ENCODE data around the gene PTGR3.

The PTGR3 gene

DNA sequence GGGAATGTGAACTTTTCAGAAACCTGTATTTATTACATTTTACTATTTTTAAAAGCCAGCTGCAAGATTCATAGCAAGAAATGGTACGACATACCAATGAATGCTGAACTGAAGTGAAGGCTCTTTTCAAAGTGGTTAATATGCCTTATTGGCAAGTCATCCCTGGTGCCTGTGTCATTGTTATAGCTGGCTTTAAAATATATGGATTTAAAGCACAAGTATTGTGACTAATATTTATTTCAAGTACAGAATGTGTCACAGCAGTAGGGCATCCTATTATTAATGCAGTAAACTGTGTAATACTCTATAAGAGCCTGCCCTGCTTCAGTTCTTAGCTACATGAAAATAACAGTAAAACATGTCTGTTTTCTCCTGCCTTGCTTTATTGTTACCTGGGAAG lies 12.5 kb upstream of the PTGR3 start:
- no peak overlapping the region for H3K4me3 ChIP-seq (ENCODE audit: low read depth, low read length)
- no peaks in the 10 kb centered on the region for H3K4me1 ChIP-seq (ENCODE audit: control insufficient read depth, insufficient read depth, low read length)
- H3K9ac ChIP-seq (ENCODE audit: low read depth, low read length): no peak overlapping the region
- H3K9me3 ChIP-seq (ENCODE audit: control insufficient read depth, insufficient read depth, low read length): no peaks in the 10 kb centered on the region
- no peaks in the 10 kb centered on the region for H3K36me3 ChIP-seq (ENCODE audit: control insufficient read depth, insufficient read depth, low read length)
- H3K27me3 ChIP-seq (ENCODE audit: control insufficient read depth, insufficient read depth, low read length): no peaks in the 10 kb centered on the region
- no peak overlapping the region for H3K27ac ChIP-seq (ENCODE audit: low read depth, low read length)

DNA sequence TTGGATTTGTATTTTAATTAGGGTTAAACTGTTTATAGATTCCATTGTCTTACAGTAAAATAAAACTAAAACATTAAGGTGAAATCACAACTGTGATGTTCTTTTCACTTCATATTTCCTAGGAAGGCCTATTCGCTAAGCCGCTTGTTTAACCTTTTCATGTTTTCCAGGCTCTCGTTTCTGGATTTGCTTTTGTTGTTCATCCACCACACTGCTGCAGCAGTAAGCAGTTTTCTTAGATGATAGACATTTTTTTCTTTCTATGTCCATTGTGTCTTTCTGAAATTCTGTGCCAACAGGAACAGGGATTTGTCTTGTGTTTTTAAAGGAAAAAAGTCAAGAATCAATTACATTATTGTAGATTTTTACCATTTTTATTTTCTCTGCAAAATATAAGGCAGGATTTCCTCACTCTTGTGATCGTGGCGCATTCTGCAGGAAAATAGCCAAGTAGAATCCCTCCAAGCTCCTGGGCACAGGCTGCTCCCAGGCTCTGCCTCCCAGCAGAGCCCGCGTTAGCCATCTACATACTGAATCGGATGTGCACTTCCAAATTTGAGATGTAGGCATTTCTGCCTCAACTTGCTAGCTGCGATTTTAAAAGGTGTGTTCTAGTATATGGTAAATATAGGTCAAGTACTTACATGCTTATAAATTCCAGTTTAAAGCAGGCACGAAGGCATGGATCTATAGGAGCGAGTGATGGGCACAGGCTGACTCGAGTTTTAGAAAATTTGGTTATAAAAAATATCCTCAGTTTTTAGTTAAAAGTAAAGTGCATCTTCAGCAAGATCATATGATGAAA lies 11.8 kb upstream of the PTGR3 start:
- Histone ChIP-seq H3K4me1 (ENCODE audit: control insufficient read depth, insufficient read depth, low read length) (no peaks in the 10 kb centered on the region), H3K27ac (ENCODE audit: low read depth, low read length) (no peak overlapping the region), H3K9me3 (ENCODE audit: control insufficient read depth, insufficient read depth, low read length) (no peaks in the 10 kb centered on the region), H3K36me3 (ENCODE audit: control insufficient read depth, insufficient read depth, low read length) (no peaks in the 10 kb centered on the region), H3K9ac (ENCODE audit: low read depth, low read length) (no peak overlapping the region), H3K4me3 (ENCODE audit: low read depth, low read length) (no peak overlapping the region), H3K27me3 (ENCODE audit: control insufficient read depth, insufficient read depth, low read length) (no peaks in the 10 kb centered on the region)

DNA sequence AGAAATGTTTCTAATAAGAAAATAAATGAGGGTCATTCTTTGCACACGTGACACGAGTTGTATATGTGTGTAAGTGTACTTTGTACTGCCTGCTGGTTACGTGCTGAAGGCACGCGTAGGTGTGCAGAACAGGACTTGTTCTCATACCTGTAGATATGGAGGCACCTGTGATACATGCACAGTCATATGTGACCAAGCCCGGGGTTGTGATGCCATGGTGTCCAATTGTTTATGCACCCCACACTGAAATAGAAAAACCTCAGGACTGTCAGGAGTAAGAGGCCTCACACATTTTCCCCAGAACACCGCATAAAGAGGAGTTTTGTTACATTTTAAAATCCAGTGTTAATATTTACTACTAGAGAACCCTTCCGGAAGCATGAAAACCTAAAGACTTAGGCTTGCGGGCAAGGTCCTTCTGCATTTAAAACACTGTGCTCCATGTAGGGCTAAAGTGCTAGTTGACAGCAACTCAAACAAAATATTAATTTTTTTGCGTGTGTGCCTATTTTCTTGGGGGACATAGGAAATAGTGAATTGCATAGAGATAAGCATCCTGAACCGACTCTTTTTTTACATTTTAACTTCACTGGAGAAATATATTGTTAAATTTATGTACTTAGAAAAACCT lies 10.9 kb upstream of the PTGR3 start:
- Histone ChIP-seq H3K27me3 (ENCODE audit: control insufficient read depth, insufficient read depth, low read length) (peaks cover 2% of the 10 kb centered on the region; the same call in 1 of the 2 replicates), H3K36me3 (ENCODE audit: control insufficient read depth, insufficient read depth, low read length) (no peaks in the 10 kb centered on the region), H3K9ac (ENCODE audit: low read depth, low read length) (no peak overlapping the region), H3K4me3 (ENCODE audit: low read depth, low read length) (no peak overlapping the region), H3K27ac (ENCODE audit: low read depth, low read length) (no peak overlapping the region), H3K9me3 (ENCODE audit: control insufficient read depth, insufficient read depth, low read length) (no peaks in the 10 kb centered on the region), H3K4me1 (ENCODE audit: control insufficient read depth, insufficient read depth, low read length) (no peaks in the 10 kb centered on the region)

DNA sequence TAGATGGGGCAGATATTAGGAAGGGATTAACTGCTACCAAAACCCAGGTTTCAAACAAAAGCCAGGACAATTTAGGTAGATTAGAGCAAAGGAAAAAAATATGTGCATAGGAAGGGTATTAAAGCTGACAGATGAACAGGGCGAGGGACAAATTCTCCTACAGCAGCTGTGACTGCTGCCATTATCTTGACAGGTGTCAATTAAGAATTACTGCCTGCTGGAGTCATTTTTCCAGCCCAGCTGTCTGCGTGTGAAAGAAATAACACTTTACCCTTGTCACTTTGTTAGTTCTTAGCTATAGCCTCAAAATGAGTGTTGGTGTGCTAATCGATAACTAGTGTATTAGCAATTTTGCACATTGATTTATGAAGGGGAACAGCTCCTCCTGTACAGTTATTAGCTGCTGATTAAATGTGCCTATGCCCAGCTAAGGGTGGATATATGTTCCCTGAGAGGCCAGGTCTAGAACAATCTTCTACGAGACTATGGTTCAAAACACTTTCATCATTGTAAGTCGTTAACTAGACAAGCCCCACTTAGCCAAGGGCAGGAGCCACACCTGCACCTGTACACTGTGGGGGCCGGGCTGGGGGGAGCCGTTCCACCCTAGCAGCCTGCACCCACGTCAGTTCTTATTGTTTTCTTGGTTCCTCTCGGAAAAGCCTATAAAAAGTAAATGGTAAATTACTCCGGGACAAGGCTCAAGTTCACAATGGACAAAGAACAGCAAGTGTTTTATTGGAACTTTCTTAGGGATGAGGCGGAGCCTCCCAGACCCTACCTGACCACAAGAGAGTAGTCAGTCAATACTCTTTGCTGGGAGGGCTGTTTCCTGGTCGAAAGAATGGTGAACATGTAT lies 9.4 kb upstream of the PTGR3 start:
- H3K9me3 ChIP-seq (ENCODE audit: control insufficient read depth, insufficient read depth, low read length): no peaks in the 10 kb centered on the region
- H3K27me3 ChIP-seq (ENCODE audit: control insufficient read depth, insufficient read depth, low read length): peaks cover 18% of the 10 kb centered on the region
- H3K9ac ChIP-seq (ENCODE audit: low read depth, low read length): no peak overlapping the region
- no peaks in the 10 kb centered on the region for H3K36me3 ChIP-seq (ENCODE audit: control insufficient read depth, insufficient read depth, low read length)
- no peaks in the 10 kb centered on the region for H3K4me1 ChIP-seq (ENCODE audit: control insufficient read depth, insufficient read depth, low read length)
- no peak overlapping the region for H3K27ac ChIP-seq (ENCODE audit: low read depth, low read length)
- no peak overlapping the region for H3K4me3 ChIP-seq (ENCODE audit: low read depth, low read length)

GRCh38 chr18:75216911-75217689 lies 8.2 kb upstream of the PTGR3 start:
- Histone ChIP-seq H3K4me3 (ENCODE audit: low read depth, low read length) (no peak overlapping the region), H3K27me3 (ENCODE audit: control insufficient read depth, insufficient read depth, low read length) (peaks cover 30% of the 10 kb centered on the region), H3K36me3 (ENCODE audit: control insufficient read depth, insufficient read depth, low read length) (no peaks in the 10 kb centered on the region), H3K4me1 (ENCODE audit: control insufficient read depth, insufficient read depth, low read length) (no peaks in the 10 kb centered on the region), H3K27ac (ENCODE audit: low read depth, low read length) (no peak overlapping the region), H3K9ac (ENCODE audit: low read depth, low read length) (no peak overlapping the region), H3K9me3 (ENCODE audit: control insufficient read depth, insufficient read depth, low read length) (no peaks in the 10 kb centered on the region)

- Histone ChIP-seq H3K36me3 (ENCODE audit: control insufficient read depth, insufficient read depth, low read length) (no peaks in the 10 kb centered on the region), H3K27me3 (ENCODE audit: control insufficient read depth, insufficient read depth, low read length) (peaks cover 34% of the 10 kb centered on the region), H3K4me1 (ENCODE audit: control insufficient read depth, insufficient read depth, low read length) (no peaks in the 10 kb centered on the region), H3K9ac (ENCODE audit: low read depth, low read length) (no peak overlapping the region), H3K4me3 (ENCODE audit: low read depth, low read length) (no peak overlapping the region), H3K9me3 (ENCODE audit: control insufficient read depth, insufficient read depth, low read length) (no peaks in the 10 kb centered on the region), H3K27ac (ENCODE audit: low read depth, low read length) (no peak overlapping the region)
Observed at GRCh38 chr18:75216212-75216910, 7.4 kb upstream of the PTGR3 start.

GRCh38 chr18:75215663-75216062 lies 6.7 kb upstream of the PTGR3 start:
- H3K27me3 ChIP-seq (ENCODE audit: control insufficient read depth, insufficient read depth, low read length): peaks cover 41% of the 10 kb centered on the region
- H3K36me3 ChIP-seq (ENCODE audit: control insufficient read depth, insufficient read depth, low read length): no peaks in the 10 kb centered on the region
- no peak overlapping the region for H3K27ac ChIP-seq (ENCODE audit: low read depth, low read length)
- H3K9ac ChIP-seq (ENCODE audit: low read depth, low read length): no peak overlapping the region
- no peak overlapping the region for H3K4me3 ChIP-seq (ENCODE audit: low read depth, low read length)
- H3K4me1 ChIP-seq (ENCODE audit: control insufficient read depth, insufficient read depth, low read length): no peaks in the 10 kb centered on the region
- no peaks in the 10 kb centered on the region for H3K9me3 ChIP-seq (ENCODE audit: control insufficient read depth, insufficient read depth, low read length)

- no peak overlapping the region for H3K27ac ChIP-seq (ENCODE audit: low read depth, low read length)
- H3K36me3 ChIP-seq (ENCODE audit: control insufficient read depth, insufficient read depth, low read length): no peaks in the 10 kb centered on the region
- no peaks in the 10 kb centered on the region for H3K9me3 ChIP-seq (ENCODE audit: control insufficient read depth, insufficient read depth, low read length)
- H3K4me3 ChIP-seq (ENCODE audit: low read depth, low read length): no peak overlapping the region
- 0 out of 2 replicates have a peak, but pooled peaks cover 4% of the 10 kb centered on the region for H3K4me1 ChIP-seq (ENCODE audit: control insufficient read depth, insufficient read depth, low read length)
- H3K9ac ChIP-seq (ENCODE audit: low read depth, low read length): no peak overlapping the region
- H3K27me3 ChIP-seq (ENCODE audit: control insufficient read depth, insufficient read depth, low read length): peaks cover 48% of the 10 kb centered on the region
Observed at GRCh38 chr18:75214766-75215510, 6.0 kb upstream of the PTGR3 start.

- no peak overlapping the region for H3K4me3 ChIP-seq (ENCODE audit: low read depth, low read length)
- no peak overlapping the region for H3K9ac ChIP-seq (ENCODE audit: low read depth, low read length)
- 0 out of 2 replicates have a peak, but pooled peaks cover 4% of the 10 kb centered on the region for H3K4me1 ChIP-seq (ENCODE audit: control insufficient read depth, insufficient read depth, low read length)
- no peaks in the 10 kb centered on the region for H3K36me3 ChIP-seq (ENCODE audit: control insufficient read depth, insufficient read depth, low read length)
- H3K9me3 ChIP-seq (ENCODE audit: control insufficient read depth, insufficient read depth, low read length): no peaks in the 10 kb centered on the region
- H3K27ac ChIP-seq (ENCODE audit: low read depth, low read length): no peak overlapping the region
- H3K27me3 ChIP-seq (ENCODE audit: control insufficient read depth, insufficient read depth, low read length): peaks cover 53% of the 10 kb centered on the region
Observed at GRCh38 chr18:75214332-75214690, 5.4 kb upstream of the PTGR3 start.

Measured in HUES48 (cell line).